Chondrocyte (in vitro differentiated cells): ENCODE results near the gene PCDHGB2. TPM values are rescaled to one million over a fixed set of nuclear protein-coding genes. Genes with fewer than 3 reads are reported as not detected.
"Not testable (repeated sequence)": the region's sequence is repeated elsewhere in the genome, so short reads cannot be mapped to it uniquely, and the experiment has no call there.

Experiments
- DNase-seq: peaks from one replicate; pipeline ENCODE4 v3.0.0; 2021; ENCODE audit warnings: mixed read lengths, low spot score
- H3K27ac Mint-ChIP-seq: one replicate; pipeline ENCODE4 v1.8.0; 2021; ENCODE audit warnings: mild to moderate bottlenecking, moderate library complexity, mixed read lengths; ENCODE audit not compliant: unreplicated experiment
- H3K27me3 Mint-ChIP-seq: 2 replicates; pipeline ENCODE4 v1.8.0; 2021; ENCODE audit warnings: low read depth, mixed read lengths
- H3K36me3 Mint-ChIP-seq: 2 replicates; pipeline ENCODE4 v1.8.0; 2021; ENCODE audit warnings: low read depth, mixed read lengths
- H3K4me1 Mint-ChIP-seq: 2 replicates; pipeline ENCODE4 v1.8.0; 2021; ENCODE audit warnings: low read depth, mild to moderate bottlenecking, mixed read lengths
- H3K4me3 Mint-ChIP-seq: one replicate; pipeline ENCODE4 v1.8.0; 2021; ENCODE audit warnings: mild to moderate bottlenecking, moderate library complexity, mixed read lengths; ENCODE audit not compliant: unreplicated experiment
- H3K9me3 Mint-ChIP-seq: 2 replicates; pipeline ENCODE4 v1.8.0; 2021; ENCODE audit warnings: low read depth, mixed read lengths
- CTCF ChIP-seq: fragments of 200-600 bp; sonication (generic); IDR thresholded peaks from 2 replicates; pipeline ENCODE4 v1.5.0; 2021; ENCODE audit warnings: antibody characterized with exemption, mild to moderate bottlenecking, moderate library complexity
- total RNA-seq: library from RNA; stranded (reverse); gene quantifications from 3 replicates; pipeline ENCODE4 v1.2.1, GENCODE V29; 2021

The PCDHGB2 gene
- total RNA-seq, 1 donor from 2014 or later: 1.0 TPM

- Mint-ChIP-seq H3K4me3 (no peak within 1 kb of the TSS), H3K36me3 (peaks cover 9% of the 10 kb centered on the region)
- no peak for DNase-seq
These were observed 29.3 kb upstream of the PCDHGB2 start, which contains the start of gene PCDHGA1 for GRCh38 chr5:141330299-141331080. PCDHGA1 (plus strand) TSS chr5:141330514.

GRCh38 chr5:141332571-141332970 is 27.2 kb upstream of the PCDHGB2 start:
- not testable (repeated sequence) for H3K36me3 Mint-ChIP-seq, DNase-seq, H3K4me3 Mint-ChIP-seq, H3K4me1 Mint-ChIP-seq, H3K27me3 Mint-ChIP-seq, H3K27ac Mint-ChIP-seq
- peaks cover 54% of the 10 kb centered on the region for H3K9me3 Mint-ChIP-seq

More at GRCh38 chr5:141330299-141331080, 29.3 kb upstream of the PCDHGB2 start, which contains the start of gene PCDHGA1:
- H3K9me3 Mint-ChIP-seq: peaks cover 52% of the 10 kb centered on the region
- no peak within 1 kb of the TSS for H3K27ac Mint-ChIP-seq
- H3K4me1 Mint-ChIP-seq: no peaks in the 10 kb centered on the region
- peak; percentile 21 for TF ChIP-seq CTCF
- no peaks in the 10 kb centered on the region for H3K27me3 Mint-ChIP-seq

- peak; percentile 25 for TF ChIP-seq CTCF
- H3K27ac Mint-ChIP-seq: no peak within 1 kb of the TSS
- DNase-seq: no peak
- no peaks in the 10 kb centered on the region for H3K4me1 Mint-ChIP-seq
- no peak within 1 kb of the TSS for H3K4me3 Mint-ChIP-seq
- peaks cover 2% of the 10 kb centered on the region for H3K36me3 Mint-ChIP-seq
- H3K27me3 Mint-ChIP-seq: no peaks in the 10 kb centered on the region
- peaks cover 58% of the 10 kb centered on the region for H3K9me3 Mint-ChIP-seq
These were observed 21.1 kb upstream of the PCDHGB2 start, which contains the start of gene PCDHGA2 for GRCh38 chr5:141338538-141339306. PCDHGA2 (plus strand) TSS chr5:141338760.

- not testable (repeated sequence) for H3K4me3 Mint-ChIP-seq, H3K27ac Mint-ChIP-seq, H3K27me3 Mint-ChIP-seq, DNase-seq, H3K36me3 Mint-ChIP-seq, H3K4me1 Mint-ChIP-seq
- peaks cover 61% of the 10 kb centered on the region for H3K9me3 Mint-ChIP-seq
These were observed 18.9 kb upstream of the PCDHGB2 start for GRCh38 chr5:141340781-141341354.

- Mint-ChIP-seq H3K4me3 (no peak overlapping the region), H3K27me3 (no peaks in the 10 kb centered on the region), H3K36me3 (peaks cover 2% of the 10 kb centered on the region), H3K9me3 (peaks cover 55% of the 10 kb centered on the region), H3K27ac (no peak overlapping the region), H3K4me1 (no peaks in the 10 kb centered on the region)
- no peak for DNase-seq
- no peak for TF ChIP-seq CTCF
These were observed 17.0 kb upstream of the PCDHGB2 start for GRCh38 chr5:141342773-141343172.
